GF-D8 (cell line): ENCODE data around the gene TMCO2.
"Not testable (repeated sequence)": the region's sequence is repeated elsewhere in the genome, so short reads cannot be mapped to it uniquely, and the experiment has no call there.

Experiments used
- DNase-seq: peaks from one replicate; lab custom pipeline; 2025; lab: John Stamatoyannopoulos, UW

TMCO2 gene

GRCh38 chr1:40247655-40248054 lies at the start of gene TMCO2:
TMCO2 (plus strand) TSS chr1:40247937; CDS start chr1:40247994, 57 bp downstream.
- no peak for DNase-seq

GRCh38 chr1:40199126-40199525 lies 48.6 kb upstream of the TMCO2 start:
- no peak for DNase-seq

- no peak for DNase-seq
Measured at GRCh38 chr1:40204856-40205255, 42.9 kb upstream of the TMCO2 start.

GRCh38 chr1:40210511-40211204 lies 37.1 kb upstream of the TMCO2 start:
- no peak for DNase-seq

- no peak for DNase-seq
Measured at GRCh38 chr1:40218333-40218732, 29.4 kb upstream of the TMCO2 start.

- DNase-seq = not testable (repeated sequence)
Measured at GRCh38 chr1:40221471-40221905, 26.2 kb upstream of the TMCO2 start.

GRCh38 chr1:40221977-40222772 lies 25.6 kb upstream of the TMCO2 start:
- DNase-seq = no peak

GRCh38 chr1:40224040-40224439 lies 23.7 kb upstream of the TMCO2 start:
- DNase-seq = no peak

- no peak for DNase-seq
Measured at GRCh38 chr1:40226192-40226591, 21.5 kb upstream of the TMCO2 start.

GRCh38 chr1:40232444-40232843 lies 15.3 kb upstream of the TMCO2 start:
- no peak for DNase-seq

- DNase-seq = no peak
Measured at GRCh38 chr1:40239626-40240025, 8.1 kb upstream of the TMCO2 start.

GRCh38 chr1:40240390-40240789 lies 7.3 kb upstream of the TMCO2 start:
- no peak for DNase-seq

- no peak for DNase-seq
Measured at GRCh38 chr1:40241362-40241761, 6.4 kb upstream of the TMCO2 start.

- no peak for DNase-seq
Measured at GRCh38 chr1:40243351-40243750, 4.4 kb upstream of the TMCO2 start.

GRCh38 chr1:40244138-40244744 lies 3.5 kb upstream of the TMCO2 start:
- no peak for DNase-seq

- DNase-seq = no peak
Measured at GRCh38 chr1:40245686-40246085, 2.1 kb upstream of the TMCO2 start.

GRCh38 chr1:40248412-40248811 lies 675 bp downstream of the TMCO2 start:
- DNase-seq = no peak

- DNase-seq = no peak
Measured at GRCh38 chr1:40251456-40251855, 3.7 kb downstream of the TMCO2 start.

- no peak for DNase-seq
Measured at GRCh38 chr1:40252601-40253000, 4.9 kb downstream of the TMCO2 start.

- DNase-seq = no peak
Measured at GRCh38 chr1:40255231-40255630, 7.5 kb downstream of the TMCO2 start.

- DNase-seq = no peak
Measured at GRCh38 chr1:40256401-40257084, 8.8 kb downstream of the TMCO2 start.

- DNase-seq = no peak
Measured at GRCh38 chr1:40257313-40257687, 9.6 kb downstream of the TMCO2 start.
